ENCODE data around the gene PILRB. TPM values are rescaled to one million over a fixed set of nuclear protein-coding genes. Genes with fewer than 3 reads are reported as not detected.
A peak's percentile ranks its signal among the peaks of the same experiment; 100 is the strongest.
"Not testable (repeated sequence)": the region's sequence is repeated elsewhere in the genome, so short reads cannot be mapped to it uniquely, and the experiment has no call there.

The PILRB gene
- total and polyA plus RNA-seq, 2 of the 13 experiments (the other 11 are each of a cell fraction or from before 2014, with no cell fraction given): 16.6 to 33.8 TPM

DNA sequence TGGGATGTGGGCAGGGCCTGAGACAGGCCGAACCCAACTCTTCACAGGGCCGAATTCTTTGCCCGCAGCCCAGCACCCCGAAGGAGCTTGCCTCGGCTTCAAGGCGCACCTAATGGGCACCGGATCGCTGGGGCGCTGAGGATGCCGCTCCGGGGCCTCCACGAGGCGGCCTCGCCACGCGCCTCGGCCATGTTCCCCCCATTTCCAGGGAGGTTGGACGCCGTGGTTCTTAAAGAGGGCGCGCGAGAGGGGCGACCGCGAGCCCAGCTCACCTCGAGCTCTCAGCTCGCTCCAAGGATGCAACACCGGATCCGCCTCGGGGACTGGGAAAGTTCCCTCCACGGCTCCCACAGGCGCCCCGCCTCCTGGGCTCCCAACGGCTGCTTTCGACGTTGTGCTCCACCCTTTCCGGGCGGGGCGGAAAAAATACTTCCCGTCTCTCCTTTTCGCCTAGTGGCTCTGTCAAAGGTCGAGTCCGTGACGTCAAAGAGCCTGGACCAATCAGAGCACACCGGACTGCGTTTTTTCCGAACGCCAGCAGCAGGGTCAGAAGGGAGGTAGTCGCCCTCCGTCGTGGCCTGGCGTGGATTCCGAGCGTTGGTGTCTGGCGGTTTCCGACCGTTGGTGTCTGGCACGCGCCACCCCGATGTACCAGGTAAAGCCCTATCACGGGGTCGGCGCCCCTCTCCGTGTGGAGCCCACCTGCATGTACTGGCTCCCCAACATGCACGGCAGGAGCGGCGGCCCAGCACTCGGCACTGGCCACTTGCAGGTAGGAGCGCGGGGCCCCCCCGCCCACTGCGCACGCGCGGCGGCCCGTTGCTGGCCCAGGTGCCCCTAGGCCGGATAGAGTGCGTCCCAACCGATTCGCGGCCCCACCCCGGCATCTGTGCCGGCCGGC is 22.1 kb upstream of the PILRB start (continued):
- TF ChIP-seq, protein P1, sequence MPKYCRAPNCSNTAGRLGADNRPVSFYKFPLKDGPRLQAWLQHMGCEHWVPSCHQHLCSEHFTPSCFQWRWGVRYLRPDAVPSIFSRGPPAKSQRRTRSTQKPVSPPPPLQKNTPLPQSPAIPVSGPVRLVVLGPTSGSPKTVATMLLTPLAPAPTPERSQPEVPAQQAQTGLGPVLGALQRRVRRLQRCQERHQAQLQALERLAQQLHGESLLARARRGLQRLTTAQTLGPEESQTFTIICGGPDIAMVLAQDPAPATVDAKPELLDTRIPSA (CRISPR knock-in tag; IDR thresholded peaks at IDR 0.05; ENCODE audit: borderline replicate concordance): peak; percentile 73; the same call in 1 of the 2 replicates
- peak; percentile 77; the same call in 1 of the 2 replicates for TF ChIP-seq KDM5B (CRISPR knock-in tag; IDR thresholded peaks at IDR 0.05; ENCODE audit: borderline replicate concordance)
- TF ChIP-seq, protein P2, sequence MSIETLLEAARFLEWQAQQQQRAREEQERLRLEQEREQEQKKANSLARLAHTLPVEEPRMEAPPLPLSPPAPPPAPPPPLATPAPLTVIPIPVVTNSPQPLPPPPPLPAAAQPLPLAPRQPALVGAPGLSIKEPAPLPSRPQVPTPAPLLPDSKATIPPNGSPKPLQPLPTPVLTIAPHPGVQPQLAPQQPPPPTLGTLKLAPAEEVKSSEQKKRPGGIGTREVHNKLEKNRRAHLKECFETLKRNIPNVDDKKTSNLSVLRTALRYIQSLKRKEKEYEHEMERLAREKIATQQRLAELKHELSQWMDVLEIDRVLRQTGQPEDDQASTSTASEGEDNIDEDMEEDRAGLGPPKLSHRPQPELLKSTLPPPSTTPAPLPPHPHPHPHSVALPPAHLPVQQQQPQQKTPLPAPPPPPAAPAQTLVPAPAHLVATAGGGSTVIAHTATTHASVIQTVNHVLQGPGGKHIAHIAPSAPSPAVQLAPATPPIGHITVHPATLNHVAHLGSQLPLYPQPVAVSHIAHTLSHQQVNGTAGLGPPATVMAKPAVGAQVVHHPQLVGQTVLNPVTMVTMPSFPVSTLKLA (IDR thresholded peaks at IDR 0.05): peak; percentile 29
- TF ChIP-seq ETV5 (CRISPR knock-in tag; IDR thresholded peaks at IDR 0.05; ENCODE audit: borderline replicate concordance): peak; percentile 56; the same call in 1 of the 2 replicates
- TF ChIP-seq RBFOX2 (IDR thresholded peaks at IDR 0.05; ENCODE audit: low read depth, low read length): peak; percentile 89
- TF ChIP-seq NR2F6 (IDR thresholded peaks at IDR 0.05): 0 out of 2 replicates have a peak, but pooled peaks have one; percentile 7
- peak; percentile 34; the same call in 1 of the 2 replicates for TF ChIP-seq NR2F6 (CRISPR knock-in tag; IDR thresholded peaks at IDR 0.05)
- peak; percentile 67 for TF ChIP-seq MED1 (CRISPR knock-in tag; IDR thresholded peaks at IDR 0.05)
- peak; percentile 63; the same call in 1 of the 2 replicates for TF ChIP-seq ZNF549 (CRISPR knock-in tag; IDR thresholded peaks at IDR 0.05)
- TF ChIP-seq, protein P3, sequence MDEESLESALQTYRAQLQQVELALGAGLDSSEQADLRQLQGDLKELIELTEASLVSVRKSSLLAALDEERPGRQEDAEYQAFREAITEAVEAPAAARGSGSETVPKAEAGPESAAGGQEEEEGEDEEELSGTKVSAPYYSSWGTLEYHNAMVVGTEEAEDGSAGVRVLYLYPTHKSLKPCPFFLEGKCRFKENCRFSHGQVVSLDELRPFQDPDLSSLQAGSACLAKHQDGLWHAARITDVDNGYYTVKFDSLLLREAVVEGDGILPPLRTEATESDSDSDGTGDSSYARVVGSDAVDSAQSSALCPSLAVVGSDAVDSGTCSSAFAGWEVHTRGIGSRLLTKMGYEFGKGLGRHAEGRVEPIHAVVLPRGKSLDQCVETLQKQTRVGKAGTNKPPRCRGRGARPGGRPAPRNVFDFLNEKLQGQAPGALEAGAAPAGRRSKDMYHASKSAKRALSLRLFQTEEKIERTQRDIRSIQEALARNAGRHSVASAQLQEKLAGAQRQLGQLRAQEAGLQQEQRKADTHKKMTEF (CRISPR knock-in tag; IDR thresholded peaks at IDR 0.05): peak; percentile 82
- TF ChIP-seq PITX1 (CRISPR knock-in tag; IDR thresholded peaks at IDR 0.05): peak; percentile 19; the same call in 1 of the 2 replicates
- TF ChIP-seq ZNF274 (CRISPR knock-in tag; IDR thresholded peaks at IDR 0.05): peak; percentile 76; the same call in 1 of the 2 replicates
- peak; percentile 98 for TF ChIP-seq ZFX (CRISPR knock-in tag; IDR thresholded peaks at IDR 0.05; ENCODE audit: low read depth)
- peak; percentile 85; the same call in 1 of the 2 replicates for TF ChIP-seq ZSCAN9 (CRISPR knock-in tag; IDR thresholded peaks at IDR 0.05; ENCODE audit: borderline replicate concordance)
- peak; percentile 90 for TF ChIP-seq ZNF430 (CRISPR knock-in tag; IDR thresholded peaks at IDR 0.05)
- peak; percentile 83 for TF ChIP-seq ELF1 (CRISPR knock-in tag; IDR thresholded peaks at IDR 0.05)
- TF ChIP-seq SP1 (IDR thresholded peaks at IDR 0.05): not testable (repeated sequence)
- TF ChIP-seq SP1 (CRISPR knock-in tag; IDR thresholded peaks at IDR 0.05): peak; percentile 59; the same call in 1 of the 2 replicates
- peak; percentile 71 for TF ChIP-seq POGZ (CRISPR knock-in tag; IDR thresholded peaks at IDR 0.05)
- peak; percentile 27; the same call in 1 of the 2 replicates for TF ChIP-seq ZNF563 (CRISPR knock-in tag; IDR thresholded peaks at IDR 0.05)
- TF ChIP-seq KLF16 (CRISPR knock-in tag; IDR thresholded peaks at IDR 0.05): peak in 1 of 2 experiments; percentile 81; a peak in 2 of 4 replicates
- TF ChIP-seq, protein P4, sequence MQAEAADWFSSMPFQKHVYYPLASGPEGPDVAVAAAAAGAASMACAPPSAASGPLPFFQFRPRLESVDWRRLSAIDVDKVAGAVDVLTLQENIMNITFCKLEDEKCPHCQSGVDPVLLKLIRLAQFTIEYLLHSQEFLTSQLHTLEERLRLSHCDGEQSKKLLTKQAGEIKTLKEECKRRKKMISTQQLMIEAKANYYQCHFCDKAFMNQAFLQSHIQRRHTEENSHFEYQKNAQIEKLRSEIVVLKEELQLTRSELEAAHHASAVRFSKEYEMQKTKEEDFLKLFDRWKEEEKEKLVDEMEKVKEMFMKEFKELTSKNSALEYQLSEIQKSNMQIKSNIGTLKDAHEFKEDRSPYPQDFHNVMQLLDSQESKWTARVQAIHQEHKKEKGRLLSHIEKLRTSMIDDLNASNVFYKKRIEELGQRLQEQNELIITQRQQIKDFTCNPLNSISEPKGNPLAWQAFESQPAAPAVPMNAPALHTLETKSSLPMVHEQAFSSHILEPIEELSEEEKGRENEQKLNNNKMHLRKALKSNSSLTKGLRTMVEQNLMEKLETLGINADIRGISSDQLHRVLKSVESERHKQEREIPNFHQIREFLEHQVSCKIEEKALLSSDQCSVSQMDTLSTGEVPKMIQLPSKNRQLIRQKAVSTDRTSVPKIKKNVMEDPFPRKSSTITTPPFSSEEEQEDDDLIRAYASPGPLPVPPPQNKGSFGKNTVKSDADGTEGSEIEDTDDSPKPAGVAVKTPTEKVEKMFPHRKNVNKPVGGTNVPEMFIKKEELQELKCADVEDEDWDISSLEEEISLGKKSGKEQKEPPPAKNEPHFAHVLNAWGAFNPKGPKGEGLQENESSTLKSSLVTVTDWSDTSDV (CRISPR knock-in tag; IDR thresholded peaks at IDR 0.05): 0 out of 2 replicates have a peak, but pooled peaks have one; percentile 19
- peak; percentile 28; the same call in 1 of the 2 replicates for TF ChIP-seq MAF1 (CRISPR knock-in tag; IDR thresholded peaks at IDR 0.05; ENCODE audit: borderline replicate concordance)
- TF ChIP-seq ZSCAN31 (CRISPR knock-in tag; IDR thresholded peaks at IDR 0.05; ENCODE audit: low read depth): peak; percentile 73; the same call in 1 of the 2 replicates
